GM21529 (cell line): ENCODE results near the gene TSGA10.

Experiments used
- ATAC-seq: cut with Tn5 transposase; IDR thresholded peaks from one replicate; pipeline ENCODE4 v1.9.1; 2021; ENCODE audit not compliant: unreplicated experiment

TSGA10 gene

DNA sequence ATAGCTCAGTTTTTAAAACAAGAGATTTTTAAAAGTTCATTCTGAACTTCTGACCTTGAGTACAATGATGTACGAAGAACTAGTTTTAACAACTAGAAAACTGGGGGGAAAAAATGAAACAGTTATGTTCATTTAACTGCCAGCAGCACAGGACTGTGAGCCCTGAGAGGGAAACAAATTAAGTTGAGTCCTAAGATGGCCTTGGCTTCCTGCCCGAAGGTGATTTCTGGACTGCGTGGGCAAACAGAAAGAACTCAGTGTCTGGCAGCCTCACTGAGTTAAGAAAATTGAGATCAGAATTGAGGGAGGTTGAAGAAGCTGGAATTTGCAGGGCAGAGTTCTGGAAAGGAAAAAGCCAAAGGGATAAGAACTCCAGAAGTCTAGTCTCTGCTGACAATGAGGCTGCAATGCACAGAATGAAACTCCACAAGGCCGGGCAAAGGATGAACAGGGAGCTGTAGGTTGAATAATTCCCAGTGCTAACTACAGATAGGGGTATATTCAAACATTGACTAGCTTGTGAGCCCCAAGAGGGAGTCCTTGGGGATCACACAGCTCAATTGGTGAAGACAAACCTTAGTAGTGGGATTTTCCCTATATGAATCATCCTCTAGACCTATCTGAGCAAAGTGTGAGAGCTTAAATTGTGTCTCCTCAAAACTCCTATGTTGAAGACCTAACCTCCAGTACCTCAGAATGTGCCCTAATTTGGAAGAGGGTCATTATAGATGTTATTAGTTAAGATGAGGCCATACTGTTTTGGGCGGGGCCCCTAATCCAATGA is 205.6 kb downstream of the TSGA10 start:
- ATAC-seq: no peak

DNA sequence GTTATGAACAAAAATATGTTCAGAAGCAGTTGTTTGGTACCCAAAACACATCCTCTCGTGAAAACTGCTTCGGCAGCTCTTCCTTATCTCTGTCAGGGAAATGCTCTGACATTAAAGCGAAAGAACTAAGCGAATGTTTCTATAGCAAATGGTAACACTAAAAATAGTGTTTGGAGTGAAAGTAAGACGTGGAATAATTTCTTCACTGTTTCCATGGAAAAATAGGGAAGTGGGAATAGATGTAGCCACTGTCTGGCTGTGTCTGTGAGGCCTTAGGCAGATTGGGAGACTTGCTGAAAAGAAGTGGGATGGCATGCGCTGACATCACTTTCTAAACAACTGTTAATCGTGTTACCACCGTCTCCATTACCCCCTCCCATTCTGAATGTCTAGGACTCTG is 207.2 kb downstream of the TSGA10 start:
- no peak for ATAC-seq
